GM19452 (cell line): ENCODE data around the gene LEMD3.

ENCODE experiments used
- ATAC-seq: cut with Tn5 transposase; IDR thresholded peaks from one replicate; pipeline ENCODE4 v1.9.1; 2021; ENCODE audit not compliant: unreplicated experiment

Gene LEMD3

DNA sequence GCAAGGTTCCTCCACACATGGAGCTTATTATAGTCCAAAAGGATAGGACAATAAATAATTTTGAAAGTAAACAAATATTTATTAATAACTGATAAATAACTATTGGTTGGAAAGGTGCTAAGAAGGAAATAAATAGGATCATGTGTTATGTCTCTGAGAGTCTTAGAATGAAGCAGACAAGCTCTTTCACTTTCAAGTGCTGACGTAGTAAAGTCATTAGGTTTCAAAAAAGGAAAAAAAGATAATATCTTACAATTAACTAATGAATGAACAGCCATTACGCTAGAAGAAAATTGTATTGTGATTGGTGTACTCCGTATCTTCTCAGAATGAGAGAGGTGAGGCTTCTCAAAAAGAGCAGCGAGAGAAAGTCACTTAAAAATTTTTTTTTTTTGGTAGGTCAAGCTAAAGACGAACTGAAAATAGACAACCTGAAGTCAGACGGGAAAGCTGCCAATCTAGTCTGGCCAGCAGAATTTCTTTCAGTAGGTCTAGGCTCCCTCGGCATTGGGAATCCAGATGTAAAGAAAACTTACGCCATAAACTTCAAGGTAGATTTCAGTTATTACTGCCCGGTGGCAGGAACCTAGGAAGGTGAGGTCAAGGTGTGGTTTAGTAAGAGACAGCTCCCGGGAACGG is 583 bp upstream of the LEMD3 start:
- ATAC-seq, result peak; percentile 3

DNA sequence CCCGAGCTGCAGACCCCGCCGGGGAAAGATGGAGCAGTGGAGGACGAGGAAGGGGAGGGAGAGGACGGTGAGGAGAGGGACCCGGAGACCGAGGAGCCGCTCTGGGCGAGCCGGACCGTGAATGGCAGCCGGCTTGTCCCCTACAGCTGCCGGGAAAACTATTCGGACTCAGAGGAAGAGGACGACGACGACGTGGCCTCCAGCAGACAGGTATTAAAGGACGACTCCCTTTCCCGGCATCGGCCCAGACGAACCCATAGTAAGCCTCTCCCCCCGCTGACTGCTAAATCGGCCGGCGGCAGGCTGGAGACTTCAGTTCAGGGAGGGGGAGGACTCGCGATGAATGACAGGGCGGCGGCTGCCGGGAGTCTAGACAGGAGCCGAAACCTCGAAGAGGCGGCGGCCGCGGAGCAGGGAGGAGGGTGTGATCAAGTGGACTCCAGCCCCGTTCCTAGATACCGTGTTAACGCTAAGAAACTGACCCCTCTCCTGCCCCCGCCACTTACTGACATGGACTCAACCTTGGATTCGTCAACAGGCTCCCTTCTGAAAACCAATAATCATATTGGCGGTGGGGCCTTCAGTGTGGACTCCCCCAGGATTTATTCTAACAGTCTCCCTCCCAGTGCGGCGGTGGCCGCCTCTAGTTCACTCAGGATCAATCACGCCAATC is 962 bp downstream of the LEMD3 start:
- ATAC-seq, result peak; percentile 29

DNA sequence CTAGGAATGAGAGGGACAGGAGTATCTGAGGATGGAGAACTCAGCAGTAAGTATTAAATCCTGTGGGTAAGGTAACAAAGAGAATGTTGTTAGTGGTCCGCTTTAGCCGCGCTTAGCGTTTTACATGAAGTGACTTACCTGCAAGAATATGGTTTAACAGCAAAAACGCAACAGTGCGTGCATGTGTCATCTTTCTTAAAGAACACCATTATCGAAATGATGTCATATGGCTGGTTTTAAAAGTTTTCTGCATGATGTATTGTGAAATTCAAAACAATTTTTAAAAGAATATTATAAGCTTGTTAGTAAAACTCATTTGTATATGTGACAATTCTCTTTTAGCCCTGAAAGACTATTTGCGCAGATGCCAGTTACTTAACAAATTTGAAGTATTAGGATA is 1.7 kb downstream of the LEMD3 start:
- ATAC-seq, result no peak

- no peak for ATAC-seq
Observed at GRCh38 chr12:65171870-65172269, 2.5 kb downstream of the LEMD3 start.

DNA sequence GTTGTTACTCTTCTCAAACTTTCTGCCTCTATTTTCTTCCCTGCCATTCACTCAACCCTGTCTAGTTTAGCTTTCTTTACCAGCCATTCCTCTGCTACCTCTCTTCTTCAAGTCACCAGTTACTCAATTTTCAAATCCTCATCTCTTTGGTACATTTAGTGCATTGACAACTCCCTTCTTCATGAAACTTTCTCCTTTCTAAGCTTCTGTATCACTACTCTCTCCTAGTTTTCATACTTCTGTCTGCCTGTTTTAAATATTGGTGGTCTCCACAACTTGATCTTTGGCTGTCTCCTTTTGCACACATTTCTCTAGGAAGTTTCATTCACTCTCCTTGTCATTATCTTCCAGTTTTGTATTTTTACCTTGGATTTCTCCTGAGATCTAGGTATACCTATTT is 6.0 kb downstream of the LEMD3 start:
- ATAC-seq, result no peak

GRCh38 chr12:65182012-65182739 is 12.8 kb downstream of the LEMD3 start:
- ATAC-seq, result no peak

GRCh38 chr12:65184176-65184857 is 14.9 kb downstream of the LEMD3 start:
- no peak for ATAC-seq

DNA sequence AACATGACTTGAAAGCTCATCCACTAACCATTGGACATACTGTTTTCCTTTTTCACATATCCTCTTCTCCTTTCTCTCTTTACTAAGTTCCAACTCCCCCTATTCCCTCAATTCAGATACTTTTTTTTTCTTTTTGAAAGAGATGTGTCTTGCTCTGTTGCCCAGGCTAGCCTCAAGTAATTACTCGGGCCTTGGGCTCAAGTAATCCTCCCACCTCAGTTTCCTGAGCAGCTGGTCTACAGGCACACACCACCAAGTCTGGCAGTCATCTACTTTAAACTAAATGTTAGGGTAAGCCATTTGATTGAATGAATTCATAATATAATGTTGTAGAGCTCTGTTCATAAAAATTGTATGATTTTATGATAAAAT is 15.5 kb downstream of the LEMD3 start:
- ATAC-seq, result no peak

GRCh38 chr12:65187665-65188064 is 18.3 kb downstream of the LEMD3 start:
- no peak for ATAC-seq

GRCh38 chr12:65188179-65188701 is 18.9 kb downstream of the LEMD3 start:
- ATAC-seq, result peak; percentile 48

DNA sequence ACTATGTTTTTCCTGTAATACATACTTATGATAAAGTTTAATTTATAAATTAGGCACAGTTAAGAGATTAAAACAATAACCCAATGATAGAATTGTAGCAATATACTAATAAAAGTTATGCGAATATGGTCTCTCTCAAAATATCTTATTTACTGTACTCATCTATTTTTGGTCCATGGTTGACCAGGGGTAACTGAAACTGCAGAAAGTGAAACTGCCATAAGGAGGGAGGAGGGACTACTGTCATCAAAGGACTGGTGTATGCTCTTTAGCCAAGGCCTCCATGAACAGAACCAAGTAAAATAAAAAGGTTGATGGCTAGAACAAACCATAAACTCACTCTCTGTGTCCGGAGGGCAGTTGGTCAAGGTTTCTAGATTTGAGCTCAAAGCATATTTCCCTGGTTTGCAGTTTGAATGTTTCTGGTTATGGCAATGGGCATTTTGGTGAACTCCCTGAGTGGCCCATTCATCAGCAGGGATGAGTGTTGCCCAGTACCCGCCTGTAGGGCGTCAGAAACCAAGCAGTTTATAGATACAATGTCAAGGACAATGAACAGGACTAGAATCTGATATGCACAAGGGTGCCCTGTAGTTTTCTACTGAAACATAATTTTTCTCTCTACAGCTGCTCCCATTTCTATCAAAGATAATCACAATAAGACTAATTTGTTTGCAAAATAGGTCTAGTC is 19.8 kb downstream of the LEMD3 start:
- ATAC-seq, result peak; percentile 92

DNA sequence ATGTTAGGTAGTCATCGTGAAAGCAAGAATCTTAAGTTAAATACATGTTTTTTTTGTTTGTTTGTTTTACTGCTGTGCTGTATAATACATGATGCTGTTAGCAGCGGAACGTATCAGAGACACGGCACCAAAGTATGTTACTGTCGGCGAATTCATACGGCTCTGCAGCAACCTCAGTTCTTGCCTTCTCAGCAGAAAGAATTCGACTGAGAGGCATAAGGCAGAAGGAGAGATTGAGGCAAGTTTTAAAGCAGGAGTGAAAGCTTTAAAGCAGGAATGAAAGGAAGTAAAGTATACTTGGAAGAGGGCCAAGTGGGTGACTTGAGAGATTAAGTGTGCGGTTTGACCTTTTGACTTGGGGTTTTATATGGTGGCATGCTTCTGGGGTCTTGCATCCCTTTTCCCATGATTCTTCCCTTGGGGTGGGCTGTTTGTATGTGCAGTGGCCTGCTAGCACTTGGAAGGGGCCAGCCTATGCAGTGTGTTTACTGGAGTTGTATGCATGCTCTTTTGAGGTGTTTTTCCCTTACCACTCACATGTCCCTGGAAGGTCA is 23.7 kb downstream of the LEMD3 start:
- no peak for ATAC-seq

DNA sequence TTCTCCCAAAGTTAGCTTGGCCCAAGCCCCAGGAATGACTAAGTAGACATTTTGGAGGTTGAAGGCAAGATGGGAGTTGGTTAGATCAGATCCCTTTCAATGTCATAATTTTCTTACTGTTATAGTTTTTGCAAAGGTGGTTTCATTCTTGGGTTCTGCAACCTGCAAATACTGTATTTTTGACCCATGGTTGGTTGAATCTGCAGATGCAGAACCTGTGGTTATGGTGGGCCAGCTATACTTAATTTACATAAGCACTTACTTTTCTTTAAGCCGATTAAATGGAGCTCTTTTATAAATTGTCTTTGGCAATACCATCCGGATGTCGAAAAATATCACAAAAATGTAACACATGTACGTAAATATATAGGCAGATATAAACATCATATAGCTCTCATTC is 25.6 kb downstream of the LEMD3 start:
- ATAC-seq, result no peak

DNA sequence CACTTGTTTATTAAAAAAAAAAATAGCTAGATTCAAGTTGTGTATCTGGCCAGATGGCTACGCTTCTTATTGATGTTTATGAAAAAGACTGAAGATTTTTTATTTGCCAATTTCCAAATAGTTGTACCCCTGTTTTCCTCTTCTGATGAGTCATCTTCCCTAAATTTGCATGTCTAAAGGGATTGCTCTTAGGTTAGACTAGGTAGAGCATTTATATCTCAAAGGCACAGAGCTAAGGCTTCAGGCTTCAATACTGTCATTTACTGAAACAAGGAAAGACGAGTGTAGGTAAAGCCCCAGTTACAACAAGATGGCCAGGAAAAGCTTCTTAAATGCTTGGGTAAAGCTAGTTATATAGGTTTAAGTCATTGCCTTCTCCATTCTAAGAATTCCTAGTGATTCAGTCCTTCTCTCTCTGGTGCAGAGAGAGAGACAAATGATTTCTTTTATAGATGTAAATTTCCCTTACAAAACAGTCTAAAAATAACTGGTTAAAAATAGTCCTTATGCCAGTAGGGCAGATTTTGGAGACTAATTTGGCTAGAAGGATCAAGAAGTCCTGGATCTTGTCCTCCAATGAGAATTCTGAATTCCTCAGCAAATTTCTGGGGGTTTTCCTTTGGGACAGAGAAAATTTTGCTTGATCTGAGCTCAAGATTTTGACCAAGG is 26.1 kb downstream of the LEMD3 start:
- ATAC-seq, result no peak

DNA sequence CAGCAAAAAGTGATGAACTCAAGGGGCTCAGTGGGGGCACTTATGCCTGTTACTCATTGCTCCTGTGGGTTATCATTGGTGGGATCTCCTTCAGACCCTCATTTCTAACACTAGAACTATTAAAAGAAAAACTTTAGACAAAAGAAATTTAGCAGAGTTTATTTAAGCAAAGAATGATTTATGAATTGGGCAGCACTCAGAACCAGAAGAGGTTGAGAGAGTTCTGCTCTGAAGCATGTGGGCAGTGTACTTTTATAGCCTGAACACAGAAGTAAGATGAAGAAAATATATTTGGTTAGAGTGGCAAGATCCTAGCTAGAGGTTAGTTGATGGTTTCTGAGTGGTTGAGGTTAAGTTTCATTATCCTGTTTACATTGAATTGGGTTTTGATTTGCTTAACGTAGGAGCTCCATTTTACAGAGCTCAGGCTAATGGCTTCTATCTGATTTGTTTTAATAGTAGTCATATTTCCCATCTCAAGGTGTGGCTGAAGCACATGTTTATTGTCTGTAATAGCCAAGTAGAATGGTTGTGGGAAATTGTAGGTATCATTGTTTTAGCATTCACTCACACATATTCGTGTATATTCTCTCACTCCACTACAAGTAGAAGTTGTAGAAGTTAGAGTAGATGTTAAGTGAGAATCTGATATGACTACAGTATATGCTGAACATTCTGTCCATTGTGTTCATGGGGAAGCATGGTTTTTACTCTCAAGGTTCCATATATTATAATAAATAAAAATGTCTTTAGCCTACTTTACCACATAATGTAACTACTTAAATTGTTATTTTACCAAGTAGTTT is 27.6 kb downstream of the LEMD3 start:
- ATAC-seq, result no peak

DNA sequence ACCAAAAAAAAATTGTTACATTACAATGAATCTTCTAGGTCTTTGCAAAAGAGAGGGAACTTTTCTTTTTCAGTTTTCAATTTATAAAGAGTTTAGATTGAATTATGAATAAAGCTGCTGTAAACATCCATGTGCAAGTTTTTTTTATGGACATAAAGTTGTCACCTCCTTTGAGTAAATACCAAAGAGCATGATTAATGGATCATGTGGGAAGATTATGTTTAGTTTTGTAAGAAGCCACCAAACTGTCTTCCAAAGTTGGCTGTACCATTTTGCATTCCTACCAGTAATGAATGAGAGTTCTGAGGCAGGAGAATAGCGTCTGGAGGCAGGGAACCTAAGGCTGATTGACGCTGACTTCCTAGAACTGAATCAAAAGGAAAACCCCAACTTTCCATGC is 30.2 kb downstream of the LEMD3 start:
- no peak for ATAC-seq

GRCh38 chr12:65200007-65200665 is 30.8 kb downstream of the LEMD3 start:
- no peak for ATAC-seq

- ATAC-seq, result no peak
Observed at GRCh38 chr12:65203376-65203775, 34.0 kb downstream of the LEMD3 start.
